GM19324 (cell line): Measurements from ENCODE around the gene SELENOS.
A peak's percentile ranks its signal among the peaks of the same experiment; 100 is the strongest.
"Not testable (repeated sequence)": the region's sequence is repeated elsewhere in the genome, so short reads cannot be mapped to it uniquely, and the experiment has no call there.

Experiments
- ATAC-seq: cut with Tn5 transposase; IDR thresholded peaks from one replicate; pipeline ENCODE4 v1.9.1; 2021; ENCODE audit warnings: mild to moderate bottlenecking, moderate library complexity; ENCODE audit not compliant: unreplicated experiment, low FRiP score

Gene SELENOS

GRCh38 chr15:101310161-101310480 is 32.8 kb upstream of the SELENOS start:
- ATAC-seq: no peak

- ATAC-seq: no peak
Observed at GRCh38 chr15:101309436-101310160, 32.3 kb upstream of the SELENOS start.

GRCh38 chr15:101308604-101309435 is 31.5 kb upstream of the SELENOS start:
- no peak for ATAC-seq

- ATAC-seq: no peak
Observed at GRCh38 chr15:101307897-101308603, 30.8 kb upstream of the SELENOS start.

GRCh38 chr15:101307048-101307896 is 30.0 kb upstream of the SELENOS start:
- ATAC-seq: no peak

- no peak for ATAC-seq
Observed at GRCh38 chr15:101306341-101307047, 29.2 kb upstream of the SELENOS start.

- no peak for ATAC-seq
Observed at GRCh38 chr15:101305820-101306255, 28.6 kb upstream of the SELENOS start.

- no peak for ATAC-seq
Observed at GRCh38 chr15:101303408-101303807, 26.1 kb upstream of the SELENOS start.

- ATAC-seq: no peak
Observed at GRCh38 chr15:101296418-101297405, 19.4 kb upstream of the SELENOS start.

- no peak for ATAC-seq
Observed at GRCh38 chr15:101295607-101296161, 18.4 kb upstream of the SELENOS start.

- peak; percentile 89 for ATAC-seq
Observed at GRCh38 chr15:101294731-101295606, 17.7 kb upstream of the SELENOS start, which contains the start of gene SNRPA1. Gene SNRPA1, minus strand, starts transcription at chr15:101295248. Its CDS starts 70 bp downstream, at chr15:101295178.

GRCh38 chr15:101293122-101293521 is 15.8 kb upstream of the SELENOS start:
- ATAC-seq: no peak

- no peak for ATAC-seq
Observed at GRCh38 chr15:101288905-101289513, 11.7 kb upstream of the SELENOS start.

- not testable (repeated sequence) for ATAC-seq
Observed at GRCh38 chr15:101287342-101287741, 10.1 kb upstream of the SELENOS start.

GRCh38 chr15:101286471-101287114 is 9.3 kb upstream of the SELENOS start:
- no peak for ATAC-seq

- ATAC-seq: no peak
Observed at GRCh38 chr15:101283931-101284330, 6.6 kb upstream of the SELENOS start.
